HG03045 (cell line): ENCODE measurements around the gene CCDC92.
"Not testable (repeated sequence)": the region's sequence is repeated elsewhere in the genome, so short reads cannot be mapped to it uniquely, and the experiment has no call there.

Experiments used
- ATAC-seq: cut with Tn5 transposase; IDR thresholded peaks from one replicate; pipeline ENCODE4 v1.9.1; 2021; ENCODE audit warnings: mild to moderate bottlenecking, moderate library complexity; ENCODE audit not compliant: unreplicated experiment

Gene CCDC92

DNA sequence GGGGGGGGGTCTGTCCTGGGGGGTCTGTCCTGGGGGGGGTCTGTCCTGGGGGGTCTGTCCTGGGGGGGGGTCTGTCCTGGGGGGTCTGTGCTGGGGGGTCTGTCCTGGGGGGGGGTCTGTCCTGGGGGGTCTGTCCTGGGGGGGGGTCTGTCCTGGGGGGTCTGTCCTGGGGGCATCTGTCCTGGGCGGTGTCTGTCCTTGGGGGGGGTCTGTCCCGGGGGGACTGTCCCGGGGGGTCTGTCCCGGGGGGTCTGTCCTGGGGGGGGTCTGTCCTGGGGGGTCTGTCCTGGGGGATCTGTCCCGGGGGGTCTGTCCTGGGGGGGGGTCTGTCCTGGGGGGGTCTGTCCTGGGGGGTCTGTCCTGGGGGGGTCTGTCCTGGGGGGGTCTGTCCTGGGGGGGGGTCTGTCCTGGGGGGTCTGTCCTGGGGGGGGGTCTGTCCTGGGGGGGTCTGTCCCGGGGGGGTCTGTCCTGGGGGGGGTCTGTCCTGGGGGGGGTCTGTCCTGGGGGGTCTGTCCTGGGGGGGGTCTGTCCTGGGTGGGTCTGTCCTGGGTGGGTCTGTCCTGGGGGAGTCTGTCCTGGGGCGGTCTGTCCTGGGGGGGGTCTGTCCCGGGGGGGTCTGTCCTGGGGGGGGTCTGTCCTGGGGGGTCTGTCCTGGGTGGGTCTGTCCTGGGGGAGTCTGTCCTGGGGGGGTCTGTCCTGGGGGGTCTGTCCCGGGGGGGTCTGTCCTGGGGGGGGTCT lies 60.8 kb downstream of the CCDC92 start:
- not testable (repeated sequence) for ATAC-seq

DNA sequence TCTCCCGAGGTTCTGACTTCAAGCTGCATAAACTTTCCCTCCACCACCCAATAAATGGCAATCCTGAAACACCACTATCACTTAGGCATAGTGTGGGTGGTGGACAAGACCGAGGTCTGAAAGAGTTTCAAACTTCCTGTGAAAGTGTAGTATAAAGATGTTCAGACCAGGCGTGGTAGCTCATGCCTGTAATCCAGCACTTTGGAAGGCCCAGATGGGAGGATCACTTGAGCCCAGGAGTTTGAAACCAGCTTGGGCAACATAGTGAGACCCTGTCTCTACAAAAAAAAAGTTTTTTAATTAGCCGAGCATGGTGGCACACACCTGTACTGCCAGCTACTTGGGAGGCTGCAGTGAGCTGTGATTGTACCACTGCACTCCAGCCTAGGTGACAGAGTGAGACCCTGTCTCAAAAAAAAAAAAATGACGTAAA lies 61.9 kb downstream of the CCDC92 start:
- no peak for ATAC-seq

DNA sequence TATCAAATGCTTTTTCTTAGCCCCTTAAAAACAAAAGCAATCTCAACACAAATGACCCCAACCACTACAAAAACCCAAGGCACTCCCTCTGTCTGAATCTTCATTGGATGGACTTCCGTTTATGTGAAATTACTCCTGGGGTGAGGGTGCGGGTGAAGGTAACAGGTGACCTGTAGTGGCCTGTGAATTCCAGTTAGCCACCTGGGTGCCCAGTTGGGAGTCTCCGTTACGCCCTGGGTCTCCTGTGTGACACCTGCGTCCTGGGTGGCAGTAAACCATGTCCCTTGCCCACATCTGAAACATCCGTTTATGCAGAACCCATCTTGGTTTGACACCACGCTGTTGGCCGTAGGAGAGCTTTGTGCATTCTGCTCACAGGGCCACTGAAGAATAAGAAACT lies 62.6 kb downstream of the CCDC92 start:
- no peak for ATAC-seq

DNA sequence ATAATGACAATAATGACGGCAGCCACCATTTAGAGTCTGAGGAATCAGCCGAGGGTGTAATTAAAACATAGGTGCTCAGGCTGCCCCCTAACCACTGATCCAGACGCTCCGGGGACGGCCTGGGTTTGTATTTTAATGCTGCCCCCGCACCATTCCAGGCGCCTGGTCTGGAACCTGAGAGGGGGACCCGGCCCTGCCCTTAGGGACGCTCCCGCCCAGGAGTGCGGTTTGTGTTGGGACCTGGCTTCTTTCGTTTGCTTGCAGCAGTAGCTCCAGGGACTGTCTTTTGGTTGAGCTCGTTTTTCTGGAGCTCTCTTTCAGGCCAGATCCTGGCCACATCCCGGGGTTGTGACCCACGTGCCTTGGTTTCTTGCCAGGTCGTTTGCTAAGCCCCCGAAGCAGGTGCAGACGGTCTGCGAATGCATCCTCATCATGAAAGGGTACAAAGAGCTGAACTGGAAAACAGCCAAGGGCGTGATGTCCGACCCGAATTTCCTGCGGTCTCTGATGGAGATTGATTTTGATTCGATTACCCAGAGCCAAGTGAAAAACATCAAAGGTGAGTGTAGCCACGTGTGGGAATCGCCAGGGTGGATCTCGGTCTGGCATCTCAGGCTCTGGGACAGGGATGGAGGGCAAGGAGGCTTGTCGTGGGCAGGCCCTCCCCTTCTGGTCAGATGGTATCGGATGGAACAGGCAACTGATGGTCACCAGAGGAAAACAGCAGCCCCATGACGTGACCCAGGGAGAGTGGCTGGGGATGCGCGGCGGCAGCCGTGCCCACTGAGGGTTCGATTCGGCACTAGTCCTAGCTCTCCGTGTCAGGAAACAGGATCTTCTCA lies 63.5 kb downstream of the CCDC92 start:
- no peak for ATAC-seq

DNA sequence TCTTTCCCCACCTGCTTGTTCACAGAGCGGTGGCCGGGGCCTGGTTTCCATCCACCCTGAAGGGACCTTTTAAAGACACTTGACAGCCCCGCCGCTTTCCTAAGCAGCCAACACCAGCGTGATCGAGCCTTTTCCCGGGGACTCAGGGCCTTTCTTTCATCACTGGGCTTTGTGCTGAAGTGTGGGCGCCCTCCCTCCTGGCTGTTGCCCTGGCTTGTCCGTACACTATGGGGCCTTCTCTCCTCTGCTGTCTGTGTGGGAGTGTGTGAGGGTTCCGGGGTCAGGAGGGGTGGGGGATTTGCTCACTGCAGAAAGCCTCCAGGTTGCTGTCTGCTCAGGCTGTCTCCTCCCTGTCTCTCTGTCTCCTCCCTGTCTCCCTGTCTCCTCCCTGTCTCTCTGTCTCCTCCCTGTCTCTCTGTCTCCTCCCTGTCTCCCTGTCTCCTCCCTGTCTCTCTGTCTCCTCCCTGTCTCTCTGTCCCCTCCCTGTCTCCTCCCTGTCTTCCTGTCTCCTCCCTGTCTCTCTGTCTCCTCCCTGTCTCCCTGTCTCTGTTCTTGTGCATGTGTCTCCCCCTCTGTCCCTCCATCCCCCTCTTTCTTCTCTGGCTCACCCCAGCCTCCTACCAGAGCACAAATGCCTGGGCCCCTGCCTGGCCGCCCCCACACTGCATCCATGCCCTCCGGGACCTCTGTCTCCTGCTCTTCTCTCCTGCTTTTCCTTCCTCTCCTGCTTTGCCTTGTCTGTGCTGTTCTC lies 64.7 kb downstream of the CCDC92 start:
- no peak for ATAC-seq

DNA sequence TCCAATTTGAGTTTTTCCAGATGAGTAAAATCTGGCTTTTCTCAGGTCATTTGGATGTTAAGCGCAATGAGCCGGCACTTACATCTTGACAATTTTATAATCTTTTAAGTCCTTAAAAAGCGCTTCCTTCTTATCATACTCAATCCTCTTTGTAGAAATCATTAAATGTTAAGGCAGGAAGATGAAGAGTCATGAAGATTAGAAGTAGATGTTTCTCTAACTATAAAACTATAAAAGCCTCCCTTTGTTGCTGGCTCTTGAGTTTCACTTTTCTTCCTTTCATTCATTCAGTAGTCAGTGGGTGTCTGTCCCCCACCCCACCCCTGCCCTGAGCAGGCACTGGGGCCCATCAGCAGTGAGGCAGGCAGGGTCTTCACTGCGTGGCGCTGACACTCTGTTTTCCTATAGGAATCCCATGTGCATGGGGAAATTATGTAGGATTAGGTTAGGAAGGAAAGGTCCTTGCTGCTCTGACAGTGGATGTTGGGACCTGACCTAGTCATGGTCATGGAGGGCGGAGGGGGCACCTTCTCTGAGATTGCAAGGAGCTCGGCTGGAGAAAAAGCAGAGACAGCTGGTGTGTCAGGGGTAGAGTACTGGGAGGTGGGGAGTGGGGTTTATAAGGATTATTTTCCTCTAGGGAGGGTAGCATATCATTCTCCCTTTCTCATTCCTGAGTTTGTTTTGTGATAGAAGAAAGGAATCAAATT lies 65.8 kb downstream of the CCDC92 start:
- no peak for ATAC-seq

DNA sequence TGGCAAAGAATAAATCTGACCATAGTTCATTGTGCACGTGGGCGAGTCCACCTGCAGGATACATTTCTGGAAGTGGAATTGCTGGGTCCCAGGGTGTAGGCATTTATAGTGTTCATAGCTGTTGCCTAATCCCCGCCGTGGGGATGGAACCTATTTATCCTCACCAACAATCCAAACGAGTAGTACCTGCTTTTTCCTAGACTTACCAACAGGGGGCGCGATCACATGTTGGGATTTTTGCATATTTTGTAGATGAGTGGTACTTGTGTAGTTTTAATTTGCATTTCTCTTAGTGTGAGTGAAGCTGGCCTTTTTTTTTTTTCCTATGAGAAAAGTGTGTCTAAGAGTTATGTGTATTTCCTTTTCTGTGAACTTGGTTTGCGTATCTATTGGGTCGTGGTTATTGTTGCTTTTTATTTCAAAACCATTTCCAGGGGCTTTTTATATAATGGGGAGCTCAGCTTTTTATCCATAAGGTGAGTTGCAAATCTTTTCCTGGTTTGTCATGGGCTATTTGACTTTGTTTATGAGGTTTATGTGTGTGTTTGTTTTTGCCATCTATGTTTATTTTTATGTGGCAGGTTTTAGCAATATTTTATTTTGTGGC lies 67.2 kb downstream of the CCDC92 start:
- ATAC-seq = no peak

DNA sequence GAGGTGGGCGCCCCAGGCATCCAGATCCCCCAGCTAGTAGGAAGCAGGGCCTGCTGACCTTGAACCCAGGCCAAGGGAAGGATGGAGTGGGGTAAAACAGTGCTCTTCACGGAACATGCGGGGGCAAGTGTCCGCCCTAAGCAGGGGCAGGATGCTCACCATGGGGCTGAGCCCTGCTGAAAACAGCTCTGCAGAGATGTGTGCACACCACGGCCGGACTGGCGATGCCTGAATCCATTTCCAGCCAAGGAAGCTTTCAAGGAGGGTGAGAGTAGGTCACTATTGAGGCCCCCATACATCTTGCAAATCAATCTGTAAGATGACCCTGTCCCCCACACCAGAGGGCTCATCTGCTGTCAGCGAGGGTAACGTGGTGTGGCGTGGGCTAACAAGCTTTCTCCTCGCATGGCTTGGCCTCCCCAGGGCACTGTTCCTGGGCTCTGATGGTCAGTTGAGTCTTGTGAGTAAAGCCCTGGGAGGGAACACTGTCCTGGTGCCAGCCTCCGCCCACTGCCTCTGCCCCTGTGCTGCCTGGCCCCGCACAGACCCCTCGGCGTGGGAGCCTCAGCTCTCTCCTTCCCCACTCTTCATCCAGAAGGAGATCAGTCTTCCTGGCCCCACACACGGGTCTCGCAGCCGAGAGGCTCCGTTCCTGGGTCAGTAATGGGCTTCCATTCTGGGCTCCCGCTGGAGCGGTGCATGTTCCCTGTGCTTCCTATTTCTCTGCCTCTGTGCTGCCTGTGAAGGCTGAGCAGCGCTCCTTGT lies 69.1 kb downstream of the CCDC92 start:
- no peak for ATAC-seq

DNA sequence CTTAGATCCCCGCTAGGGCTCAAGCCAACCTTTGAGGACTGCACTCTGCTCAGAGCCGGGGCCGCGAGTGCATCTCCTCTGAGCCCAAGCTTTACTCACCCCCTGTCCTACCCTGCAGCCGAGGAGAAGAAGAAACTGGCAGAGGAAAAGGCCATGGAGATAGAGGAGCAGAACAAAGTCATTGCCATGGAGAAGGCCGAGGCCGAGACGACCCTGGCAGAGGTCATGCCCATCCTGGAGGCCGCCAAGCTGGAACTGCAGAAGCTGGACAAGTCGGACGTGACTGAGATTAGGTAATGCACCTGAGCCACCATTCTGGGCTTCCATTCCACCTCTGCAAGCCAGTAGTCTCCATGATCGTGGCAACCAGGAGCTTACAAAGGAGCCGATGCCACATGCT lies 69.8 kb downstream of the CCDC92 start:
- no peak for ATAC-seq

DNA sequence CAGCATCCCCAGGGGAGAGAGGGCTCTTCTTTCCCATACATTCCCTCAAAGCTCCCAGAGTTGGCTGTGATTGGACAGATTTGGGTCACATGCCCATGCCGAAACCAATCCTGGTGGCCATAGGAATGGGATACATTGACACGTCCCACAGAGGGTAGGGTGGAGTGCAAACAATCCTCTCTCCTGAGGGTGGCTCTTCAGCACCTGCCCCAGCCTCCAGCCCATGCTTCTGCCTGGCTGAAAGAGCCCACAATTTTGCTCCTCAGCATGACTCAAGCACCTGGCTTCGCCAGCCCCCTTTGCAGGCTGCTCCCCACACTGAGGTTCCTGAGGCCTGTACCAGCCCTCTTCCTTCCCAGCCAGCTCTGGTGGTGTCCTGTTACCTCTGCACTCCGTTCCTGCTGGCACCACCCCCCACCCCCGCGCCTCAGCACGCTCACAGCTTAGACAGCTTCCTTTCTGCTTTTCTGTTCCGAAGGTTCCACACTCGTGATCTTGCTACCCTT lies 71.7 kb downstream of the CCDC92 start:
- no peak for ATAC-seq

DNA sequence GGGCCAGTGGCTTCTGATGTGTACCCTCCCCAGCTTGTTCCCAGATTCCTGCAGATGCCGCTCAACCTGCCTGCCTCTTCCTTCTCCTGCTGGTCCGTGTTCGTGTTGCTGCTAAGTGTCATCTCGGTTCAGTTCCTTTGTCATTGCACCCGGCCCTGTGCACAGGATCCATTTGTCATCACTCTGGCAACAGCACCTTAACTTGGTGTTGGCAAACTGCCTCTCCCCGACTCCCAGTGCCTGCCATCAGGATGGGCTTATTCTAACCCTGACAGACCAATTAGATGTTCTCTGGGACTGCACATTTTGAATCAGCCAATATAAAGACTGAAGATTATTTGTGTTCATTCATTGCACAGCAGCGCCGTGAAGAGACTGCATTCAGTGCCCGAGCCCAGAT lies 73.3 kb downstream of the CCDC92 start:
- no peak for ATAC-seq

DNA sequence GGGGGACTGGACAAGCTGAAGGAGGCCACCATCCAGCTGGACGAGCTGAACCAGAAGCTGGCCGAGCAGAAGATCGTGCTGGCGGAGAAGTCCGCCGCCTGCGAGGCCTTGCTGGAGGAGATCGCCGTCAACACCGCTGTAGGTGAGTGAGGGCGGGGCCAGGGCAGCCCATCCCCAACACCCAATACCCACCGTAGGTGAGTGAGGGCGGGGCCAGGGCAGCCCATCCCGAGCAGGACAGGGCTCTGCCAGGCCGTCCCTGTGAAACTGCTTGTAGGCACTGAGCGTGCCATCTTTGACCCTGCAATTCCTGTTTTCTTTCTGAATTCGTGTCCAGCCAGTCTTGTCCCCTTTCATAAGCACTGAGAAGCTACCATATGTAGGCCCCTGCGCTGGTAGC lies 74.0 kb downstream of the CCDC92 start:
- no peak for ATAC-seq

DNA sequence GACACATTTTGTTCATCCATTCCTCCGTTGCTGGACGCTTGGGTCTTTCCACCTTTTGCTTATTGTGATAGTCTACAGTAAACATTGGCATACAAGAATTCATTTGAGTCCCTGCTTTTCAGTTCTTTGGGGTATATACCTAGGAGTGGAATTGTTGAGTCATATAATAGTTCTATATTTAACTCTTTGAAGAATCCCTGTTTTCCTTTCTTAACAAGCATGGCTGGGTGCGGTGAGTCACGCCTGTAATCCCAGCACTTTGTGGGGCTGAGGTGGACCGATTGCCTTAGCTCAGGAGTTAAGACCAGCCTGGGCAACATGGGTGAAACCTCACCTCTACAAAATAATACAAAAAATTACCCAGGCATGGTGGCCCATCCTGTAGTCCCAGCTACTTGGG lies 75.4 kb downstream of the CCDC92 start:
- ATAC-seq = no peak

DNA sequence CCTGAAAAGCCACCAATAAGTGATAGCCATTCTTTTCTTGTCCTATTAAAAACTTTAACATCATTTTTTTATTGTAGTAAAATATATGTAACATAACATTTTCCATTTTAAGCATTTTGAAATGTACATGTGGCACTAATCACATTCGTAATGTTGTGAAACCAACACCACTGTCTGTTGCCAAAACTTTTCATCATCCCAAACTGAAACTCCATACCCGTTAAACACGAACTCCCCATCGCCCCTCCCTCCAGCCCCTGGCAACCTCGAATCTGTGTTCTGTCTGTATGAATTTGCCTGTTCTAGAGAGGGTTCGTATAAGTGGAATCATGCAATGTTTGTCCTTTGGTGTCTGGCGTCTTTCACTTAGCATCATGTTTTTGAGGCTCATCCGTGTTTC lies 75.9 kb downstream of the CCDC92 start:
- no peak for ATAC-seq

DNA sequence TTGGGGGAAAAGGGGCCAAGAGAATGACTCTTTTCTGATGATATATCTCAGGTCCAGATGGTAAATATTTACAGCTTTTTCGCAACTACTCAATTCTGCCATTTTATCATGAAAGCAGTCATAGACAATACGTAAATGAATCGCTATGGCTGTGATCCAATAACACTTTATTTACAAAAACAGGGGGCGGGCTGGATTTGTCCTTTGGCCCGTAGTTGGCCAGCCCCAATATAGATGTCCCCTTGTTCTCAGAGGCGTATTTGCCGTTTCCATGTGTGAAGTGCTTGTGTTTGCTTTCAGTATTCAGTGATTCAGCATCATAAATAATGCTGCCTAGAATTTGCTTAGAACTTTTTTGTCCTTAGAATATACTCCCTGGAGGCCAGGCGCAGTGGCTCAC lies 77.2 kb downstream of the CCDC92 start:
- no peak for ATAC-seq

DNA sequence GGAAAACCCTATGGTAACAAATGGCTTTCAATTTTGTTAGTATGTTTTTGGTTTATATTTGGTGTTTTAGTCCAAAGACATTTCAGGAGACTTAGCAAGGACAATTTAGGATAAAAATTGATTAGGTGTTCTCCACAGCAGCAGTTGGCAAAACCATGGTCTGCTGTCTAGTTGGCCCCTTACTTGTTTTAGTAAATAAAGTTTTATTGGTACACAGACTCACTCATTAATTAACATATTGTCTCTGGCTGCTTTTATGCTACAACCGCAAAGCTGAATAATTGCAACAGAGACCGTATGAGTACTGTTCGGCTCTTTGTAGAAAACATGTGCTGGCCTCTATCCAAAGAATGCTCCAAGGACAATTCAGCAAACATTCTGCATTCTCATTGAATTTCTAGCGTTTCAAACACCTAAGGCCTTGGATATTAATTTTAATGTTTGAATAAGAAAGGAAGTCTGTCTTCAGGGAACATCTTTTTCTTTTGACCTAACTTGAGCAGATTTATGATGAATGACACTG lies 77.7 kb downstream of the CCDC92 start:
- no peak for ATAC-seq

DNA sequence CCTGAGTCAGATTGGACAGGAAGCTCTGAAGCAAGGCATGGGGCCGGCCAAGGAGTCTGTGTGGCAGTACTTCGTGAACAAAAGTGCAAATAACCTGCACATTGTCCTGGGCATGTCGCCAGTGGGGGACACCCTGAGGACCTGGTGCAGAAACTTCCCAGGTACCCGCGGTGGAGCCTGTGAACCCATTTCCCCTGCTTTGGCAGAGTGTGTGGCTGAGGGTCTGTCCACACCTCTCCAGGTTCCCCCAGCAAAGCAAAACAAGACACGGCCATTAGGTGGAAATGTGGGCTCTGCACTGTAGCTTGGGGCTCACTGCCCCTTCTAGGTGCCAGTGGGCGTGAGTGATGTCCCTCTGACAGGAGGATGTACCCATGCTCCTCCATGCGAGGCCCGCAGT lies 79.4 kb downstream of the CCDC92 start:
- ATAC-seq = no peak

DNA sequence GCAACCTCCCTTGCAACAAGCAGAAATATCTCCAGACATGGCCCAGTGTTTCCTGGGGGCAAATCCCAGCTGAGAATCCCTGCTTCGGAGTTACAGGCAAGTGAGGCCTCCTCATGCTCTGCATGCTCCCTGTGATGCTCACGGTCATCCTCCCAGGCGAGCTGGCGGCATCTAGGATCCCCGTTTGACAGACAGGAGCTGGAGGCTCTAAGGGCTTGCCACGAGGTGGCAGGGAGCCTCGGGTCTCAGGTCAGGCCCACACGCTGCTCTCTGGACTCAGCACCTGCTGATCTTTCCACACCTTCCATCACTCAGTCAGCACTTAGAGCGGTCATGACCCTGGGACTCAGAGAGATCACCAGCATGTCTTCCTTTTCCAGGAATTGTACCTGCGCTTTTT lies 79.8 kb downstream of the CCDC92 start:
- no peak for ATAC-seq

DNA sequence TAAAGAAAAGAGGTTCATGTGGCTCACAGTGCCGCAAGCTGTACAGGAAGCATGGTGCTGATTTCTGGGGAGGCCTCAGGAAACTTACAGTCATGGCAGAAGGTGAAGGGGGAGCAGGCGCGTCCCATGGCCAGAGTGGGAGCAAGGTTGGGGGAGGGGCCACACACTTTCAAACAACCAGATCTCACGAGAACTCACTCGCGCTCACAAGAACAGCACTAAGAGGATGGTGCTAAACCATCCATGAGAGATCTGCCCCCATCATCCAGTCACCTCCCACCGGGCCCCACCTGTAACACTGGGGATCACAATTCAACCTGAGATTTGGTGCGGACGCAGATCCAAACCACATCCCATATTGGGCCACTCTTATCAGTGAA lies 80.5 kb downstream of the CCDC92 start:
- no peak for ATAC-seq
